GM12891 (cell line): Measurements from ENCODE around the gene COL5A2.

Source experiments
- PAX5 ChIP-seq: IDR thresholded peaks from 2 replicates; pipeline ENCODE4 v1.6.1; 2011; ENCODE audit warnings: low read length, moderate library complexity, mild to moderate bottlenecking; ENCODE audit not compliant: insufficient read depth, severe bottlenecking
- POLR2A ChIP-seq: IDR thresholded peaks from 2 replicates; pipeline ENCODE4 v1.6.1; 2011; ENCODE audit warnings: low read depth, low read length, control low read depth
- POLR2AphosphoS5 ChIP-seq: IDR thresholded peaks from 2 replicates; pipeline ENCODE4 v1.6.1; 2011; ENCODE audit warnings: low read depth, low read length, control low read depth
- POU2F2 ChIP-seq: IDR thresholded peaks from 2 replicates; pipeline ENCODE4 v1.6.1; 2011; ENCODE audit warnings: low read depth, mild to moderate bottlenecking, control low read depth, low read length, moderate library complexity
- SPI1 ChIP-seq: IDR thresholded peaks from 2 replicates; pipeline ENCODE4 v1.6.1; 2011; ENCODE audit warnings: low read depth, low read length, control low read depth
- TAF1 ChIP-seq: IDR thresholded peaks from 2 replicates; pipeline ENCODE4 v1.6.1; 2011; ENCODE audit warnings: low read depth, low read length, control low read depth

DNA sequence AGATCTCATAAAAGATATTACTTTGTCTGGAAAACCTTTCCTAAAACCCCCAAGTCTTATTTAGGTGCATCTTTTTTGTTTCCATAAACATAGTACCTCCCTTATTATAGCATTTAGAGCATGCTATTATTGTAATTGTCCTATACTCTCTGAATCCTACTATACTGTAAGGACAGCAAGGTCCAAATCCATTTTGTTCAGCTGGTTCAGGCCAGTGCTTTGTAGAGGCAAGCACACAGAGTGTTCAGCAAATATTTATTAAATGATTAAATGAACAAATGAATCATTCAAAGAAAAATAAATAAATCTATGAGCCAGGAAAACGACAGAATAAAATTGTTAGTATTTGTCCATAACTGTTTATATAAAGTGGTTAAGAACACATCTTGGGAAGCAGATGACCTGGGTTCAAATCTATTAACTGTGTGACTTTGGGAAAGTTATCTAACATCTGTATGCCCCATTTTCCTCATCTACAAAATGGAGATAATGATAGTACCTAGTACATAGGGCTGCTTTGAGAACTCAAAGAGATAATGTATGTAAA is 119.4 kb downstream of the COL5A2 start:
- TF ChIP-seq POLR2A (no peak), TAF1 (no peak), POLR2AphosphoS5 (no peak), SPI1 (no peak), PAX5 (no peak), POU2F2 (no peak)
